ENCODE measurements around the gene GALNTL6.

GALNTL6 gene

GRCh38 chr4:171812665-171813525, at the start of gene GALNTL6:
TSS of gene GALNTL6 (plus strand) at chr4:171813404.
- no peak for DNase-seq

GRCh38 chr4:171765514-171765913, 47.7 kb upstream of the GALNTL6 start:
- no peak for DNase-seq

- no peak for DNase-seq
Measured at GRCh38 chr4:171774642-171775190, 38.5 kb upstream of the GALNTL6 start.

- DNase-seq = no peak
Measured at GRCh38 chr4:171779301-171779700, 33.9 kb upstream of the GALNTL6 start.

- no peak for DNase-seq
Measured at GRCh38 chr4:171785388-171785787, 27.8 kb upstream of the GALNTL6 start.

- no peak for DNase-seq
Measured at GRCh38 chr4:171793723-171794122, 19.5 kb upstream of the GALNTL6 start.

- no peak for DNase-seq
Measured at GRCh38 chr4:171794528-171794927, 18.7 kb upstream of the GALNTL6 start.

- no peak for DNase-seq
Measured at GRCh38 chr4:171809854-171810253, 3.4 kb upstream of the GALNTL6 start.

- DNase-seq = no peak
Measured at GRCh38 chr4:171812333-171812664, 905 bp upstream of the GALNTL6 start.

GRCh38 chr4:171813526-171814250, 484 bp downstream of the GALNTL6 start:
- DNase-seq = no peak

- no peak for DNase-seq
Measured at GRCh38 chr4:171814545-171814944, 1.3 kb downstream of the GALNTL6 start.

- DNase-seq = no peak
Measured at GRCh38 chr4:171817026-171817425, 3.8 kb downstream of the GALNTL6 start.

- no peak for DNase-seq
Measured at GRCh38 chr4:171834640-171835039, 21.4 kb downstream of the GALNTL6 start.

- no peak for DNase-seq
Measured at GRCh38 chr4:171843456-171843855, 30.3 kb downstream of the GALNTL6 start.

- no peak for DNase-seq
Measured at GRCh38 chr4:171846232-171846631, 33.0 kb downstream of the GALNTL6 start.

GRCh38 chr4:171846893-171847292, 33.7 kb downstream of the GALNTL6 start:
- no peak for DNase-seq

GRCh38 chr4:171847751-171848150, 34.5 kb downstream of the GALNTL6 start:
- DNase-seq = no peak

GRCh38 chr4:171849686-171850222, 36.5 kb downstream of the GALNTL6 start:
- no peak for DNase-seq

- DNase-seq = no peak
Measured at GRCh38 chr4:171851295-171851694, 38.1 kb downstream of the GALNTL6 start.

GRCh38 chr4:171857302-171858012, 44.3 kb downstream of the GALNTL6 start:
- no peak for DNase-seq

GRCh38 chr4:171875291-171875690, 62.1 kb downstream of the GALNTL6 start:
- DNase-seq = no peak

GRCh38 chr4:171876636-171877035, 63.4 kb downstream of the GALNTL6 start:
- DNase-seq = no peak

- DNase-seq = no peak
Measured at GRCh38 chr4:171880136-171880535, 66.9 kb downstream of the GALNTL6 start.

All from NCI-H1092 (cell line).